Sigmoid colon (tissue), 7 donors: ENCODE results near the gene CD164L2. TPM values are rescaled to one million over a fixed set of nuclear protein-coding genes. Genes with fewer than 3 reads are reported as not detected.

Source experiments
- DNase-seq: peaks from one replicate; pipeline ENCODE4 v3.0.0-alpha.2; 2019
- H3K27ac ChIP-seq, 4 donors: fragments of 200-600 bp; sonication (generic); one replicate each; pipeline ENCODE4 v1.5.1; 2016 to 2019; ENCODE audit warnings: mild to moderate bottlenecking in 1 of 4
- H3K27me3 ChIP-seq, 3 donors: fragments of 200-600 bp; sonication (generic); one replicate each; pipeline ENCODE4 v1.5.1; 2019; ENCODE audit warnings: mild to moderate bottlenecking in 1 of 3
- H3K36me3 ChIP-seq, 4 donors: fragments of 200-600 bp; sonication (generic); one replicate each; pipeline ENCODE4 v1.5.1; 2016 to 2019
- H3K4me1 ChIP-seq, 4 donors: fragments of 200-600 bp; sonication (generic); one replicate each; pipeline ENCODE4 v1.5.1; 2017 to 2019
- H3K4me3 ChIP-seq, 4 donors: fragments of 200-600 bp; sonication (generic); one replicate each; pipeline ENCODE4 v1.5.1; 2017 to 2019; ENCODE audit warnings: mild to moderate bottlenecking in 2 of 4, moderate library complexity in 1 of 4
- H3K9me3 ChIP-seq, 4 donors: fragments of 200-600 bp in 3 of 4; sonication (generic) in 3 of 4; one replicate each; pipeline versions ENCODE4 v1.5.1 to v1.6.1; 2013 to 2019
- CTCF ChIP-seq, 4 experiments: fragments of 450-650 bp in 3 of 4; fragments of 200-600 bp in 1 of 4; IDR thresholded peaks; one replicate each; pipeline ENCODE4 v1.5.1; 2016 to 2019; ENCODE audit warnings: antibody characterized with exemption in 4 of 4, mild to moderate bottlenecking in 3 of 4, moderate library complexity in 2 of 4
- EP300 ChIP-seq, 4 donors: sonication (generic); formaldehyde crosslinking; IDR thresholded peaks; one replicate each; pipeline ENCODE4 v1.6.1; 2017; ENCODE audit warnings: antibody characterized with exemption in 4 of 4
- POLR2A ChIP-seq, 2 donors: fragments of 450-650 bp; IDR thresholded peaks; one replicate each; pipeline ENCODE4 v1.6.1; 2016; ENCODE audit warnings: antibody characterized with exemption in 2 of 2, mild to moderate bottlenecking in 2 of 2, moderate library complexity in 2 of 2
- POLR2AphosphoS5 ChIP-seq, 4 donors: sonication (generic); formaldehyde crosslinking; IDR thresholded peaks; one replicate each; pipeline ENCODE4 v1.6.1; 2017; ENCODE audit warnings: antibody characterized with exemption in 4 of 4
- WGBS, 2 donors: extraction: QIAGEN DNeasy Blood & Tissue Kit; methylation state at CpG; one replicate each; pipeline ENCODE4 v1.1.7; 2013; 5-methylcytosine and 5-hydroxymethylcytosine counted together
- intact Hi-C: fragments of 100-400 bp; cut with DNase I; formaldehyde crosslinking; loops from one replicate; pipeline ENCODE4 v1.15.1; 2023
- polyA plus RNA-seq, 3 donors: library from polyadenylated mRNA; stranded (reverse); fragments of 200-250 nt; gene quantifications; one replicate each; pipeline ENCODE4 v1.2.3, GENCODE V29; 2013
- total RNA-seq, 4 donors: library from RNA; depleted of rRNA; stranded (reverse); fragments of >200 nt; gene quantifications; one replicate each; pipeline ENCODE4 v1.1.0, GENCODE V29; 2016
- donor health status: healthy with polysubstance abuse.
- donor health status: Bipolar disorder and iron deficiency.
- donor health status: healthy.

CD164L2 gene
- total and polyA plus RNA-seq, 7 donors: 1.2 to 1.9 TPM; not detected in 5

GRCh38 chr1:27346991-27347624 is 36.0 kb downstream of the CD164L2 start:
- intact Hi-C loops: no loop called here
- WGBS, 2 donors: 83 to 89% methylated on average over 14 of the region's 14 CpGs
- no peaks in the 10 kb centered on the region for H3K36me3 ChIP-seq
- no peak overlapping the region for H3K4me3 ChIP-seq
- TF ChIP-seq CTCF (IDR thresholded peaks at IDR 0.05) (no peak), EP300 (IDR thresholded peaks at IDR 0.05) (no peak), POLR2A (IDR thresholded peaks at IDR 0.05) (no peak), POLR2AphosphoS5 (IDR thresholded peaks at IDR 0.05) (no peak)
- DNase-seq: no peak
- peaks cover 0 to 26% (median 25%) of the 10 kb centered on the region in 4 donors for H3K4me1 ChIP-seq
- no peak overlapping the region for H3K27ac ChIP-seq
- H3K27me3 ChIP-seq: peaks cover 16 to 46% (median 32%) of the 10 kb centered on the region in 3 donors
- no peaks in the 10 kb centered on the region for H3K9me3 ChIP-seq

DNA sequence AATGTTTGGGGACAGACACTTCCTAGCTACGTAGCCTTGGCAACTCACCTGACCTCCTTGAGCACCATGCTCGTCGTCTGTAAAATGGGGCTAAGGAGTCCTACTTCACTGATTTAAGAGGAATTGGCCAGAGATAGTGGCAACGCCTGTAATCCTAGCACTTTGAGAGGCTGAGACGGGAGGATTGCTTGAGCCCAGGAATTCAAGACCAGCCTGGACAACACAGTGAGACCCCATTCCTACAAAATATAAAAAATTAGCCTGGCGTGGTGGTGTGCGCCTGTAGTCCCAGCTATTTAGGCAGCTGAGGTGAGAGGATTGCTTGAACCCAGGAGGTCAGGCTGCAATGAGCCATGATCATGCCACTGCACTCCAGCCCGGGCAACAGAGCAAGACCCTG is 36.8 kb downstream of the CD164L2 start:
- Histone ChIP-seq H3K36me3 (no peaks in the 10 kb centered on the region), H3K9me3 (no peaks in the 10 kb centered on the region), H3K4me3 (no peak overlapping the region), H3K4me1 (peaks cover 0 to 25% (median 24%) of the 10 kb centered on the region in 4 donors), H3K27ac (no peak overlapping the region), H3K27me3 (peaks cover 16 to 45% (median 32%) of the 10 kb centered on the region in 3 donors)
- DNase-seq: no peak
- intact Hi-C loops: no loop called here
- no peak for TF ChIP-seq POLR2AphosphoS5 (IDR thresholded peaks at IDR 0.05)
- no peak for TF ChIP-seq EP300 (IDR thresholded peaks at IDR 0.05)
- TF ChIP-seq CTCF (IDR thresholded peaks at IDR 0.05): no peak
- TF ChIP-seq POLR2A (IDR thresholded peaks at IDR 0.05): no peak
- WGBS, 2 donors: 94 to 95% methylated on average over 8 of the region's 8 CpGs

- 92 to 94% methylated on average over 12 of the region's 12 CpGs for WGBS, 2 donors
- Histone ChIP-seq H3K4me3 (no peak overlapping the region), H3K27ac (no peak overlapping the region), H3K4me1 (peaks cover 0 to 14% (median 13%) of the 10 kb centered on the region in 4 donors), H3K27me3 (peaks cover 12 to 34% (median 27%) of the 10 kb centered on the region in 3 donors), H3K36me3 (no peaks in the 10 kb centered on the region), H3K9me3 (no peaks in the 10 kb centered on the region)
- TF ChIP-seq EP300 (IDR thresholded peaks at IDR 0.05): no peak
- no peak for TF ChIP-seq CTCF (IDR thresholded peaks at IDR 0.05)
- intact Hi-C loops: no loop called here
- DNase-seq: no peak
Measured at GRCh38 chr1:27345272-27345671, 37.9 kb downstream of the CD164L2 start.

DNA sequence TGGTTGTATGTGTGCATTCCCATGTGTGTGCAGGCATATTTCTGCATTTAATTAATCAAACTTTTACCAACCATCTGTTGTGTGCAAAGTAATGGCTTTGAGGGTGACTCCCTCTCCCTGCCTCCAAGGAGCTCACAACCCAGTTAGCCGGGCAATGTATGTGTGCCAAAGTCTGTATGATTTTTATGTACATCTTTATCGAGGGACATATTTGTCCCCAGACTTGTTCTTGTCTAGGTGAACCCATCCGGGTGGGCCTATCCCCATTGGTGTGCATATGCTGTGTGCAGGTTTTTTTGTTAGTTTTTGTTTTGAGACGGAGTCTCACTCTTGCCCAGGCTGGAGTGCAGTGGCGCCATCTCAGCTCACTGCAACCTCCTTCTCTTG is 39.5 kb downstream of the CD164L2 start:
- WGBS, 2 donors: 59 to 66% methylated on average over 5 of the region's 5 CpGs
- H3K4me3 ChIP-seq: no peak overlapping the region
- H3K4me1 ChIP-seq: no peaks in the 10 kb centered on the region
- peaks cover 0 to 18% (median 12%) of the 10 kb centered on the region in 3 donors for H3K27me3 ChIP-seq
- no peaks in the 10 kb centered on the region for H3K9me3 ChIP-seq
- H3K27ac ChIP-seq: no peak overlapping the region
- H3K36me3 ChIP-seq: peaks cover 0 to 2% (median 0%) of the 10 kb centered on the region in 4 donors
- TF ChIP-seq POLR2AphosphoS5 (IDR thresholded peaks at IDR 0.05) (no peak), CTCF (IDR thresholded peaks at IDR 0.05) (no peak), POLR2A (IDR thresholded peaks at IDR 0.05) (no peak), EP300 (IDR thresholded peaks at IDR 0.05) (no peak)
- DNase-seq: no peak
- intact Hi-C loops: no loop called here
